Type B pancreatic cell (in vitro differentiated cells): ENCODE measurements around the gene ZNF91. TPM values are rescaled to one million over a fixed set of nuclear protein-coding genes. Genes with fewer than 3 reads are reported as not detected.

Experiments
- DNase-seq: peaks from one replicate; pipeline ENCODE4 v3.0.0; 2021; ENCODE audit warnings: mixed read lengths; ENCODE audit not compliant: unreplicated experiment; ENCODE audit errors: extremely low spot score
- H3K27ac Mint-ChIP-seq: 2 replicates; pipeline ENCODE4 v1.8.0; 2021; ENCODE audit warnings: mild to moderate bottlenecking, mixed read lengths
- H3K27me3 Mint-ChIP-seq: 2 replicates; pipeline ENCODE4 v1.8.0; 2021; ENCODE audit warnings: mixed read lengths
- H3K36me3 Mint-ChIP-seq: 2 replicates; pipeline ENCODE4 v1.8.0; 2021; ENCODE audit warnings: mixed read lengths
- H3K4me1 Mint-ChIP-seq: one replicate; pipeline ENCODE4 v1.8.0; 2021; ENCODE audit warnings: mixed read lengths; ENCODE audit not compliant: unreplicated experiment
- H3K4me3 Mint-ChIP-seq: 2 replicates; pipeline ENCODE4 v1.8.0; 2021; ENCODE audit warnings: mild to moderate bottlenecking, mixed read lengths
- H3K9me3 Mint-ChIP-seq: 2 replicates; pipeline ENCODE4 v1.8.0; 2021; ENCODE audit warnings: mixed read lengths
- CTCF ChIP-seq: fragments of 200-600 bp; sonication (generic); conservative IDR thresholded peaks from 2 replicates; pipeline ENCODE4 v1.5.0; 2021; ENCODE audit warnings: antibody characterized with exemption, mild to moderate bottlenecking
- total RNA-seq: library from RNA; stranded (reverse); gene quantifications from 2 replicates; pipeline ENCODE4 v1.2.1, GENCODE V29; 2021; ENCODE audit warnings: low replicate concordance

The ZNF91 gene
- total RNA-seq, 1 donor from 2014 or later, result 89.6 TPM

- Mint-ChIP-seq H3K36me3 (peaks cover 9% of the 10 kb centered on the region), H3K4me3 (no peak overlapping the region), H3K27me3 (no peaks in the 10 kb centered on the region), H3K9me3 (no peaks in the 10 kb centered on the region), H3K4me1 (no peaks in the 10 kb centered on the region), H3K27ac (no peak overlapping the region)
- TF ChIP-seq CTCF, result no peak
- DNase-seq, result no peak
These were observed 9.4 kb upstream of the ZNF91 start for GRCh38 chr19:23404676-23405075.

GRCh38 chr19:23403581-23404324 is 8.5 kb upstream of the ZNF91 start:
- Mint-ChIP-seq H3K36me3 (peaks cover 10% of the 10 kb centered on the region), H3K9me3 (no peaks in the 10 kb centered on the region), H3K4me3 (no peak overlapping the region), H3K4me1 (no peaks in the 10 kb centered on the region), H3K27me3 (no peaks in the 10 kb centered on the region), H3K27ac (peak overlapping the region; percentile 43)
- TF ChIP-seq CTCF, result no peak
- DNase-seq, result no peak

GRCh38 chr19:23403052-23403451 is 7.8 kb upstream of the ZNF91 start:
- Mint-ChIP-seq H3K36me3 (peaks cover 12% of the 10 kb centered on the region), H3K9me3 (no peaks in the 10 kb centered on the region), H3K27ac (peak overlapping the region; percentile 43), H3K4me1 (no peaks in the 10 kb centered on the region), H3K27me3 (no peaks in the 10 kb centered on the region), H3K4me3 (no peak overlapping the region)
- no peak for DNase-seq
- no peak for TF ChIP-seq CTCF

GRCh38 chr19:23402388-23402787 is 7.1 kb upstream of the ZNF91 start:
- no peak overlapping the region for H3K4me3 Mint-ChIP-seq
- TF ChIP-seq CTCF, result no peak
- DNase-seq, result no peak
- H3K36me3 Mint-ChIP-seq, result peaks cover 6% of the 10 kb centered on the region
- no peaks in the 10 kb centered on the region for H3K9me3 Mint-ChIP-seq
- H3K4me1 Mint-ChIP-seq, result no peaks in the 10 kb centered on the region
- H3K27ac Mint-ChIP-seq, result no peak overlapping the region
- H3K27me3 Mint-ChIP-seq, result no peaks in the 10 kb centered on the region

- Mint-ChIP-seq H3K9me3 (no peaks in the 10 kb centered on the region), H3K4me1 (no peaks in the 10 kb centered on the region), H3K27ac (no peak overlapping the region), H3K4me3 (no peak overlapping the region), H3K36me3 (peaks cover 6% of the 10 kb centered on the region), H3K27me3 (no peaks in the 10 kb centered on the region)
- no peak for DNase-seq
- no peak for TF ChIP-seq CTCF
These were observed 5.9 kb upstream of the ZNF91 start for GRCh38 chr19:23401086-23401610.
